Measurements from ENCODE around the gene CCND2. TPM values are rescaled to one million over a fixed set of nuclear protein-coding genes. Genes with fewer than 3 reads are reported as not detected.
A peak's percentile ranks its signal among the peaks of the same experiment; 100 is the strongest.

The CCND2 gene
- total RNA-seq, 5 donors from 2014 or later (not counting 1 experiment from before 2014, with no cell fraction given) = 148 to 218 (median 172) TPM

- H3K36me3 Mint-ChIP-seq = peaks cover 70% of the 10 kb centered on the region
- peak overlapping the region; percentile 66 to 72 for H3K27ac Mint-ChIP-seq
- POLR2A ChIA-PET = interaction anchor here in 1 of 2 donors (0.5 kb wide), 1 partner anchor 166 kb away, joined by 6 read pairs; no protein-coding TSS in a partner anchor
- H3K27me3 ChIP-seq (replicated peaks in 1 of 2; ENCODE audit: control insufficient read depth in 2 of 2, extremely low read depth in 1 of 2, insufficient read depth in 2 of 2, low read length in 1 of 2) = no peaks in the 10 kb centered on the region
- H3K27ac ChIP-seq (ENCODE audit: low read length) = no peak overlapping the region
- ATAC-seq (replicated peaks in 1 of 4) (no peak), DNase-seq (no peak)
- H3K4me3 ChIP-seq (ENCODE audit: control insufficient read depth in 1 of 2, extremely low read depth in 1 of 2, low read length in 1 of 2) = no peak overlapping the region
- CTCF ChIA-PET = interaction anchor here (0.6 to 1.2 kb wide), 2 partner anchors 26 to 34 kb away, joined by 3 read pairs; no protein-coding TSS in a partner anchor
- H3K27me3 Mint-ChIP-seq = no peaks in the 10 kb centered on the region
- H3K36me3 ChIP-seq (ENCODE audit: control insufficient read depth in 2 of 2, extremely low read depth in 1 of 2, insufficient read depth in 1 of 2, low read length in 1 of 2) = peaks cover 13 to 92% of the 10 kb centered on the region in 2 donors
- H3K9me3 Mint-ChIP-seq = no peaks in the 10 kb centered on the region
- no peak overlapping the region for H3K4me3 Mint-ChIP-seq
- H3K4me1 ChIP-seq (ENCODE audit: control insufficient read depth in 1 of 2, extremely low read depth in 1 of 2, insufficient read depth in 2 of 2, low read length in 2 of 2) = no peaks in the 10 kb centered on the region
- H3K4me1 Mint-ChIP-seq = peaks cover 0 to 8% (median 0%) of the 10 kb centered on the region in 3 donors
- H3K9me3 ChIP-seq = no peaks in the 10 kb centered on the region
- WGBS (ENCODE audit: insufficient coverage) = 98% methylated on average over 3 of the region's 3 CpGs
Measured at GRCh38 chr12:4303750-4304149, 30.2 kb downstream of the CCND2 start.

GRCh38 chr12:4307593-4308333, 34.2 kb downstream of the CCND2 start:
- Mint-ChIP-seq H3K9me3 (no peaks in the 10 kb centered on the region), H3K36me3 (peaks cover 45% of the 10 kb centered on the region), H3K27me3 (no peaks in the 10 kb centered on the region), H3K4me1 (peaks cover 0 to 7% (median 0%) of the 10 kb centered on the region in 3 donors), H3K4me3 (no peak overlapping the region), H3K27ac (no peak overlapping the region)
- H3K36me3 ChIP-seq (ENCODE audit: control insufficient read depth in 2 of 2, extremely low read depth in 1 of 2, insufficient read depth in 1 of 2, low read length in 1 of 2) = peaks cover 4 to 62% of the 10 kb centered on the region in 2 donors
- ATAC-seq (replicated peaks in 1 of 4) (peak in 2 of 4 experiments; percentile 47 to 48), DNase-seq (peak in 1 of 35 experiments; percentile 23)
- H3K27me3 ChIP-seq (replicated peaks in 1 of 2; ENCODE audit: control insufficient read depth in 2 of 2, extremely low read depth in 1 of 2, insufficient read depth in 2 of 2, low read length in 1 of 2) = no peaks in the 10 kb centered on the region
- H3K27ac ChIP-seq (ENCODE audit: low read length) = no peak overlapping the region
- WGBS (ENCODE audit: insufficient coverage) = 90% methylated on average over 21 of the region's 25 CpGs
- POLR2A ChIA-PET = no interaction called here
- CTCF ChIA-PET = interaction anchor here in 1 of 2 donors (0.6 to 0.7 kb wide), 2 partner anchors 25 to 1522 kb away, joined by 3 read pairs; no protein-coding TSS in a partner anchor
- no peak overlapping the region for H3K4me3 ChIP-seq (ENCODE audit: control insufficient read depth in 1 of 2, extremely low read depth in 1 of 2, low read length in 1 of 2)
- no peaks in the 10 kb centered on the region for H3K9me3 ChIP-seq
- H3K4me1 ChIP-seq (ENCODE audit: control insufficient read depth in 1 of 2, extremely low read depth in 1 of 2, insufficient read depth in 2 of 2, low read length in 2 of 2) = no peaks in the 10 kb centered on the region

- Mint-ChIP-seq H3K27ac (no peak overlapping the region), H3K36me3 (peaks cover 40% of the 10 kb centered on the region), H3K4me3 (no peak overlapping the region), H3K27me3 (no peaks in the 10 kb centered on the region), H3K4me1 (peaks cover 0 to 4% (median 0%) of the 10 kb centered on the region in 3 donors), H3K9me3 (no peaks in the 10 kb centered on the region)
- 90% methylated on average over 12 of the region's 14 CpGs for WGBS (ENCODE audit: insufficient coverage)
- Histone ChIP-seq H3K4me1 (ENCODE audit: control insufficient read depth in 1 of 2, extremely low read depth in 1 of 2, insufficient read depth in 2 of 2, low read length in 2 of 2) (no peaks in the 10 kb centered on the region), H3K27ac (ENCODE audit: low read length) (no peak overlapping the region), H3K36me3 (ENCODE audit: control insufficient read depth in 2 of 2, extremely low read depth in 1 of 2, insufficient read depth in 1 of 2, low read length in 1 of 2) (peaks cover 3 to 55% of the 10 kb centered on the region in 2 donors), H3K9me3 (no peaks in the 10 kb centered on the region), H3K27me3 (replicated peaks in 1 of 2; ENCODE audit: control insufficient read depth in 2 of 2, extremely low read depth in 1 of 2, insufficient read depth in 2 of 2, low read length in 1 of 2) (no peaks in the 10 kb centered on the region), H3K4me3 (ENCODE audit: control insufficient read depth in 1 of 2, extremely low read depth in 1 of 2, low read length in 1 of 2) (no peak overlapping the region)
- CTCF ChIA-PET = interaction anchor here in 1 of 2 donors (0.6 to 0.7 kb wide), 2 partner anchors 25 to 1523 kb away, joined by 3 read pairs; no protein-coding TSS in a partner anchor
- POLR2A ChIA-PET = no interaction called here
- DNase-seq (no peak), ATAC-seq (replicated peaks in 1 of 4) (peak in 1 of 4 experiments; percentile 10)
Measured at GRCh38 chr12:4308334-4308950, 34.9 kb downstream of the CCND2 start.

GRCh38 chr12:4311776-4312175, 38.2 kb downstream of the CCND2 start:
- H3K27me3 Mint-ChIP-seq = no peaks in the 10 kb centered on the region
- Histone ChIP-seq H3K36me3 (ENCODE audit: control insufficient read depth in 2 of 2, extremely low read depth in 1 of 2, insufficient read depth in 1 of 2, low read length in 1 of 2) (peaks cover 0 to 23% of the 10 kb centered on the region in 2 donors), H3K9me3 (no peaks in the 10 kb centered on the region), H3K4me1 (ENCODE audit: control insufficient read depth in 1 of 2, extremely low read depth in 1 of 2, insufficient read depth in 2 of 2, low read length in 2 of 2) (no peaks in the 10 kb centered on the region), H3K4me3 (ENCODE audit: control insufficient read depth in 1 of 2, extremely low read depth in 1 of 2, low read length in 1 of 2) (no peak overlapping the region), H3K27ac (ENCODE audit: low read length) (no peak overlapping the region), H3K27me3 (replicated peaks in 1 of 2; ENCODE audit: control insufficient read depth in 2 of 2, extremely low read depth in 1 of 2, insufficient read depth in 2 of 2, low read length in 1 of 2) (no peaks in the 10 kb centered on the region)
- no peaks in the 10 kb centered on the region for H3K9me3 Mint-ChIP-seq
- ChIA-PET CTCF (no interaction called here), POLR2A (interaction anchor here in 1 of 2 donors (0.9 kb wide), 1 partner anchor 20 kb away, joined by 3 read pairs; no protein-coding TSS in a partner anchor)
- H3K36me3 Mint-ChIP-seq = peaks cover 32% of the 10 kb centered on the region
- peaks cover 0 to 1% (median 0%) of the 10 kb centered on the region in 3 donors for H3K4me1 Mint-ChIP-seq
- no peak for ATAC-seq (replicated peaks in 1 of 4)
- no CpG with 5 or more reads among the region's 5 CpGs for WGBS (ENCODE audit: insufficient coverage)
- H3K4me3 Mint-ChIP-seq = no peak overlapping the region
- H3K27ac Mint-ChIP-seq = no peak overlapping the region
- no peak for DNase-seq

GRCh38 chr12:4312251-4312650, 38.7 kb downstream of the CCND2 start:
- no peak overlapping the region for H3K4me3 Mint-ChIP-seq
- no peak for DNase-seq

GRCh38 chr12:4320497-4320852, 46.9 kb downstream of the CCND2 start:
- H3K4me3 Mint-ChIP-seq = peak overlapping the region; percentile 82 to 95 (median 92)
- Histone ChIP-seq H3K4me3 (ENCODE audit: control insufficient read depth in 1 of 2, extremely low read depth in 1 of 2, low read length in 1 of 2) (peak overlapping the region; percentile 75 to 86), H3K9me3 (no peaks in the 10 kb centered on the region), H3K36me3 (ENCODE audit: control insufficient read depth in 2 of 2, extremely low read depth in 1 of 2, insufficient read depth in 1 of 2, low read length in 1 of 2) (no peaks in the 10 kb centered on the region), H3K27ac (ENCODE audit: low read length) (peak overlapping the region; percentile 87), H3K4me1 (ENCODE audit: control insufficient read depth in 1 of 2, extremely low read depth in 1 of 2, insufficient read depth in 2 of 2, low read length in 2 of 2) (peaks cover 19 to 22% of the 10 kb centered on the region in 2 experiments), H3K27me3 (replicated peaks in 1 of 2; ENCODE audit: control insufficient read depth in 2 of 2, extremely low read depth in 1 of 2, insufficient read depth in 2 of 2, low read length in 1 of 2) (no peaks in the 10 kb centered on the region)
- ATAC-seq (replicated peaks in 1 of 4) = peak; percentile 25 to 38 (median 30)
- peak in 3 of 35 experiments; percentile 3 to 14 (median 5) for DNase-seq
- H3K27me3 Mint-ChIP-seq = no peaks in the 10 kb centered on the region
- 0% methylated on average over 12 of the region's 13 CpGs for WGBS (ENCODE audit: insufficient coverage)
- peaks cover 3% of the 10 kb centered on the region for H3K36me3 Mint-ChIP-seq
- ChIA-PET CTCF (interaction anchor here in 1 of 2 donors (1.0 kb wide), 1 partner anchor 43 kb away, joined by 8 read pairs; no protein-coding TSS in a partner anchor), POLR2A (no interaction called here)
- peak overlapping the region; percentile 89 to 94 for H3K27ac Mint-ChIP-seq
- H3K4me1 Mint-ChIP-seq = peaks cover 38 to 42% (median 41%) of the 10 kb centered on the region in 3 donors
- H3K9me3 Mint-ChIP-seq = no peaks in the 10 kb centered on the region

More at GRCh38 chr12:4312251-4312650, 38.7 kb downstream of the CCND2 start:
- no peak overlapping the region for H3K27ac Mint-ChIP-seq
- ChIA-PET CTCF (interaction anchor here in 1 of 2 donors (0.6 kb wide), 1 partner anchor 38 kb away, joined by 5 read pairs; no protein-coding TSS in a partner anchor), POLR2A (interaction anchor here in 1 of 2 donors (0.9 kb wide), 1 partner anchor 20 kb away, joined by 3 read pairs; no protein-coding TSS in a partner anchor)
- no peak overlapping the region for H3K27ac ChIP-seq (ENCODE audit: low read length)
- no peaks in the 10 kb centered on the region for H3K9me3 ChIP-seq
- no peaks in the 10 kb centered on the region for H3K27me3 Mint-ChIP-seq
- H3K36me3 Mint-ChIP-seq = peaks cover 28% of the 10 kb centered on the region
- H3K4me1 ChIP-seq (ENCODE audit: control insufficient read depth in 1 of 2, extremely low read depth in 1 of 2, insufficient read depth in 2 of 2, low read length in 2 of 2) = no peaks in the 10 kb centered on the region
- no CpG with 5 or more reads among the region's 2 CpGs for WGBS (ENCODE audit: insufficient coverage)
- H3K4me1 Mint-ChIP-seq = peaks cover 0 to 1% (median 0%) of the 10 kb centered on the region in 3 donors
- no peaks in the 10 kb centered on the region for H3K27me3 ChIP-seq (replicated peaks in 1 of 2; ENCODE audit: control insufficient read depth in 2 of 2, extremely low read depth in 1 of 2, insufficient read depth in 2 of 2, low read length in 1 of 2)
- ATAC-seq (replicated peaks in 1 of 4) = no peak
- H3K9me3 Mint-ChIP-seq = no peaks in the 10 kb centered on the region
- peaks cover 0 to 18% of the 10 kb centered on the region in 2 donors for H3K36me3 ChIP-seq (ENCODE audit: control insufficient read depth in 2 of 2, extremely low read depth in 1 of 2, insufficient read depth in 1 of 2, low read length in 1 of 2)
- no peak overlapping the region for H3K4me3 ChIP-seq (ENCODE audit: control insufficient read depth in 1 of 2, extremely low read depth in 1 of 2, low read length in 1 of 2)

All from T-cell (primary cell).